Activated naive CD8-positive, alpha-beta T cell treated with anti-CD3 and anti-CD28 coated beads for 36 hours (primary cell): ENCODE data around the gene TAB3. TPM values are rescaled to one million over a fixed set of nuclear protein-coding genes. Genes with fewer than 3 reads are reported as not detected.
A peak's percentile ranks its signal among the peaks of the same experiment; 100 is the strongest.

Experiments used
- DNase-seq: peaks from one replicate; pipeline ENCODE4 v3.0.0; 2021
- H3K27ac Mint-ChIP-seq: one replicate; pipeline ENCODE4 v1.8.0; 2022; ENCODE audit warnings: mild to moderate bottlenecking, moderate library complexity, mixed read lengths
- H3K27me3 Mint-ChIP-seq: one replicate; pipeline ENCODE4 v1.8.0; 2022; ENCODE audit warnings: mild to moderate bottlenecking, mixed read lengths
- H3K36me3 Mint-ChIP-seq: one replicate; pipeline ENCODE4 v1.8.0; 2021; ENCODE audit warnings: mild to moderate bottlenecking, mixed read lengths
- H3K4me1 Mint-ChIP-seq: one replicate; pipeline ENCODE4 v1.8.0; 2021; ENCODE audit warnings: mixed read lengths
- H3K4me3 Mint-ChIP-seq: one replicate; pipeline ENCODE4 v1.8.0; 2022; ENCODE audit warnings: mild to moderate bottlenecking, moderate library complexity, mixed read lengths
- H3K9me3 Mint-ChIP-seq: one replicate; pipeline ENCODE4 v1.8.0; 2022; ENCODE audit warnings: mixed read lengths
- total RNA-seq, 2 experiments: library from RNA; stranded (reverse); gene quantifications; one replicate each; pipeline ENCODE4 v1.2.3, GENCODE V29; 2021

The TAB3 gene
- total RNA-seq, 2 experiments from 2014 or later: 23.0 to 25.0 TPM

DNA sequence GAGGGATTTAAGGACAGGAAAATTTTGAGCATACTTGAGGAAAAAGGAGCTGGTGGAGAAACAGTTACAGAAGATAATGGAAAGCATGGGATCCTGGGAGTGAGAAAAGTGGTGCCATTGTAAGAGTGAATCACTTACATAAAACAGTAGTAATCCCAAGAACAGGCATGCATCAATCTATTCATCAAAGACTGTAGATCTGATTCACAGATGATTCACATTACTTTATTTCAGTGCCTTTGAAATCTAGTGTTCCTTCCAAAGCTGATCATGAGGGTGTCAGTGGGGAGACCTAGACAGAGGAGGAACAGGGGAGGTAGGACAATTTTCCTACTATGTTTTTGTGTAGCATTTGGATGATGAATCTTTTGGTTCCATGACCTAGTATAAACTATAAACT is 102.7 kb downstream of the TAB3 start:
- peaks cover 9% of the 10 kb centered on the region for H3K4me1 Mint-ChIP-seq
- H3K27me3 Mint-ChIP-seq: no peaks in the 10 kb centered on the region
- DNase-seq: no peak
- H3K27ac Mint-ChIP-seq: no peak overlapping the region
- H3K4me3 Mint-ChIP-seq: no peak overlapping the region
- H3K36me3 Mint-ChIP-seq: peaks cover 6% of the 10 kb centered on the region
- no peaks in the 10 kb centered on the region for H3K9me3 Mint-ChIP-seq

DNA sequence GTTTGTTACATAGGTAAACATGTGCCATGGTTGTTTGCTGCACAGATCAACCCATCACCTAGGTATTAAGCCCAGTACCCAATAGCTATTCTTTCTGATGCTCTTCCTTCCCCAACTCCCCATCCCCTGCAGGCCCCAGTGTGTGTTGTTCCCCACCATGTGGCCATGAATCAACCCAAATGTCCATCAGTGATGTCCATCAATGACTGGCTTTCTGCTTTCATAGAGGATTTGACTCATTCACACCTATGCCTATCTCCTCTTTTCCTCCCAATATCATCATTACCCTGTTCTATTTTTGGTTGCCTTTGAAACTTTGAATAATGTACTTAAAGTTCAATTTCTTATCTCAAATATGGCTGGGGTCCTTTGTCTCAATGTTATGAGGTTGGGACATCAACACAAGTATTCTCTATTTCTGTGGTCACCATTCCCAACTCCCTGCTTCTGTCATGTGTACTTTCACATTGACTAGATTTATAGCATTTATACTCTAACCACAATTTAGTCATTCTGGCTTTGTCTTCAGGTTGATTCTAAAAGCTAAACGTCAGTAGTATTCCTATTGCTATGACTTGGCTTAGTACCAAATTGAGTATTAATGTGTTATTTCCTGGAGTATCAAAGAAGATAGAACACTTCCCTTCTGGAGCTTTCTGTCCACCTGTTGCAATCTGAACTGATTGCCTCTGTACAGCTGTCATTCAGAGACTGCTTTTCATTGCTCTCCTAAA is 107.2 kb downstream of the TAB3 start:
- peaks cover 2% of the 10 kb centered on the region for H3K9me3 Mint-ChIP-seq
- H3K4me1 Mint-ChIP-seq: peaks cover 15% of the 10 kb centered on the region
- peak overlapping the region; percentile 68 for H3K27ac Mint-ChIP-seq
- DNase-seq: peak; percentile 8
- no peaks in the 10 kb centered on the region for H3K27me3 Mint-ChIP-seq
- H3K36me3 Mint-ChIP-seq: peaks cover 7% of the 10 kb centered on the region
- no peak overlapping the region for H3K4me3 Mint-ChIP-seq

DNA sequence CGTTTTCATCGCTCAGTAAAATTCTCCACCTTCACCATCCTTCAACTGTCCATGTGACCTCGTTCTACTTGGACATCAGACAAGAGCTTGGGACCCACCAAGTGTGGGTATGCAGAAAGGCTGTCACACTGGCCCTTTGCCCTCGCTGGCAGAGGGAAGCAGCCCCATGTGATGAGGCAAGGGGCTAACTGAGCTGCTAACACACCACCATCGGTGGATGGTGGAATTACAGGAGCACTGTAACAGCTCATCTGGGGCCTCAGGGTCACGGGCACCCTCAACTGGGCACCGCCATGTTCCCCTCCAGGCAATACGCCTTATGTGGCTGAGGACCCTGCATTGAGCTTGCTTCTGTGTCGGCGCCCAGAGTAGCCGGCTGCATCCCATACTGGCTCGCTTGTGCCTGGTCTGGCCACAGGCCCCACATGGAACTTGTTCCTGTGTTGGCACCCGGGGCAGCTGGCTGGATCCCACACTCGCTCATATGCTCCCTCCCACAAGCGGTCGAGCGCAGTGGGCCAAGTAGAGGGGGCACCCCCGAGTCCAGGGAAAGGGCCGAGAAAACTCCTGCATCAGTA is 109.5 kb downstream of the TAB3 start:
- H3K27ac Mint-ChIP-seq: no peak overlapping the region
- peaks cover 19% of the 10 kb centered on the region for H3K4me1 Mint-ChIP-seq
- no peaks in the 10 kb centered on the region for H3K27me3 Mint-ChIP-seq
- H3K4me3 Mint-ChIP-seq: no peak overlapping the region
- DNase-seq: no peak
- peaks cover 10% of the 10 kb centered on the region for H3K36me3 Mint-ChIP-seq
- H3K9me3 Mint-ChIP-seq: peaks cover 3% of the 10 kb centered on the region

DNA sequence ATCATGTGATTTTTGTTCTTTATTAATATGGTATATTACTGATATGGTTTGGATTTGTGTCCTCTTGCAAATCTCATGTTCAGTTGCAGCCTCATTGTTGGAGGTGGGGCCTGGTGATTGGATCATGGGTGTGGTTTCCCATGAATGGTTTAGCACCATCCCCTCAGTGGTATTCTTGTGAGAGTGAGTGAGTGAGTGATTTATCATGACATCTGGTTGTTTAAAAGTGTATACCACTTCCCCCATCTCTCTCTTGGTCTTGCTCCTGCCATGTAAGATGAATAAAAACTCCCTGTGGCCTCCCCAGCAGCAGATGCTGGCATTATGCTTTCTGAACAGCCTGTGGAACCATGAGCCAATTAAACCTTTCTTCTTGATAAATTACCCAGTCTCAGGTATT is 111.5 kb downstream of the TAB3 start:
- Mint-ChIP-seq H3K4me1 (peaks cover 19% of the 10 kb centered on the region), H3K4me3 (no peak overlapping the region), H3K9me3 (peaks cover 3% of the 10 kb centered on the region), H3K36me3 (peaks cover 9% of the 10 kb centered on the region), H3K27ac (no peak overlapping the region), H3K27me3 (no peaks in the 10 kb centered on the region)
- no peak for DNase-seq

Other genes with a start within 250 kb of the TAB3 start
- gene GK, start 235.8 kb downstream of the TAB3 start, total RNA-seq: 10 to 100 TPM; 30.4 to 32.4 TPM
- not detected for gene FTHL17, start 182.8 kb upstream of the TAB3 start, total RNA-seq